Measurements from ENCODE around the gene SH2D5. TPM values are rescaled to one million over a fixed set of nuclear protein-coding genes. Genes with fewer than 3 reads are reported as not detected.

Gene SH2D5
- polyA plus RNA-seq, 3 donors = 0.03 to 0.39 TPM; not detected in 1

DNA sequence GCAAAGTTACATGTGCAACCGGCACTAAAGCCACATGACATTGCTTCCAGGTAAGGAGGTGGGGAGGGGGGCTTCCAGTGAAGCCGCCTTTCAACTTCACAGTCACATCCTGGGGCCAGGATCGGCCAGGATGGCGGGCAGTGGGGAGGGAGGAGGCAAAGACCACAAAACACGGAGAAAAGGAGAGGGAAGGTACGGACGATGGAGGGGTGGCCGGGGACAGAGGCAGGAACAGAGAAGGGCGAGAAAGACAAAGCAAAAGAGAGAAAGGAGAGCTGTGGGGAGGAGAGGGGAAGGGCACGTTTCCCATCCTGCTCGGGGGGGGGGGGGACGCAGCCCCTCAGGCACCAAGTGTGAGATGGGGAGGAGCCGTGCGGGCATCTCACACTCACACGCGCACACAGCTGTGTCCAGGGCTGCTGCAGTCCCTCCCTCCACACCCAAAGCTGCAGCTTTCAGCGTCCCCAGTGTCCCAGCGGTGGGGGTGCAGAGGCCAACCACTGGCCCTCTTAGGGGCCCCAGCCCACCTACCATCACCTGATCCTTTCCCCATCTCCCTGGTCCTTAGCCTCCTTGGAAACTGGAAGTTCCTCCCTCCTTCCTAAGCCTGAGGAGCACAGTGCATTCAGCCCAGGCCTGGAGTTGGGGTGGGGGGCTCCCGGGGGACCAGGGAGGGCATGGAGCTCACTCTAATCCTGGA is 2.4 kb downstream of the SH2D5 start:
- 15 to 22% (median 15%) methylated on average over 14 to 19 of the region's 19 CpGs for WGBS, 3 donors
- no peak overlapping the region for H3K27ac ChIP-seq (ENCODE audit: low read depth, low read length)

DNA sequence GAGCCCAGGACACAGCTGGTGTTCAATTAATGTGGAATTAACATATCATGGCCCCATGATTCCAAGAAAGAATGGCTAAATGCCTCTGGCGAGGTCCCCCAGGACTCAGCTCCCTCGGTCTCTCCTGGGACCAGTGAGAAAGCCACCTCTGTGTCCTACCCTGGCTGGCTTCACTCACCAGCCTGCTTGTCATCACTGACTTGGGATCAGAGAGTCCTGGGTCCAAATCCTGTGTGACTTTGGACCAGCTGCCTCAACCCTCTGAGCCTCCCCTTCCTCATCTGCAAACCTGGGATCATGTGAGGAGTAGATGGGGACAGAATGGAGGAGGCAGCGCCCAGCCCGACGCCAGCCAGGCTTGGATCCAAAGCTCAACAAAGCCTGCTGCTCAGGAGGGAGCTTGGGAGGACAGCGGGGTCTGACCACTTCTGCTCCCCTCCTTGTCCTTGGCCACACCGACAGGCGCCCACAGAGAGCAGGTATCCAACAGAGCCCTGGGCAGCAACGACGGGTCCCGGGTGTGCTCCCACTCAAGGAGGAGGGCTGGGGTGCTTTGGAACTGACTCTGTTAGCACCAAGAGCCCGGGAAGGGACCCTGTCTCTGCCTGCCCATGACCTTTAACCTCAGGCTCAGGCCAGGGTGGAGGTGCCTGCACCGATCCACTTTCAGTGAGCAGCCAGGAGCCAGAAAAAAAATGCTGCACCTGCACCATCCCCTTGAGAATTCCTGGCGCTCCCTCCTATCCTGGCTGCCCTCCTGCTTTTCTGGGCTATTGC is 3.2 kb downstream of the SH2D5 start:
- H3K27ac ChIP-seq (ENCODE audit: low read depth, low read length) = no peak overlapping the region
- WGBS, 3 donors = 51 to 60% (median 56%) methylated on average over 14 of the region's 14 CpGs

DNA sequence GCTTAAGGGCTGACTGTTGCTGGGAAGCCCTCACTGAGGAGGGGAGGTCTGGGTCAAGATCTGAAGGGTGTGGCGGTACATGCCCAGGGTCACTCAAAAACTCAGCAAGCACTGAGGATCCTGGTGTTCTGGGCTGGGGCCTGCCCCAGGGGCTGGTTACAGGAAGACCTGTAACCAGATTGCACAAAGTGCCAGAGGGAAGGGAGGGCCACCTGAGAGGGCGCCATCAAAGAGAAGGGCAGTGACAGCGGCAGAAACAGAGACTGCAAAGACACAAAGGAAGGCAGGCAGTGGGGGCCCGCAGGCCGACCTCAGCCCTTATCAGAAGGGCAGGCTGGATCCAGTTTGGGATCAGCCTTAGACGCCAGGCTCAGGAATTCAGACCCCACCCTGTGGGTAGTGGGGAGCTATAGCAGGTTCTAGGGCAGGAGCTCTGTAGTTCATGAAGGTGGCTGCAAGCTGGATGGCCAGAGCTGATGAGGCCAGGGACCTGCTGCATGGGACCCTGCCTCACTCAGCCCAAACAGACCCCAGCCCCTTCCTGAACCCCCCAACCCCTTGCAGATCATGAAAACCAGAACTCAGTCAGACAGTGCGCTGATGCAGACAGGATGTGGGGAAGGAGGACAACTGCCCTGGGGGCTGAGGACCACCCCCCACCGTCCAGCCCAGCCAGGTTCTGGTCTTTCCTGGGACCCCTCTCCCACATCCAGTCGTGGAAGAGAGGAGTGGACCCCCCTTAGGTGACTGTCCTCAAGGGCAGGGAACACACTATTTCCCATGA is 3.9 kb downstream of the SH2D5 start:
- H3K27ac ChIP-seq (ENCODE audit: low read depth, low read length) = no peak overlapping the region
- WGBS, 3 donors = 54 to 72% (median 63%) methylated on average over 9 of the region's 9 CpGs

DNA sequence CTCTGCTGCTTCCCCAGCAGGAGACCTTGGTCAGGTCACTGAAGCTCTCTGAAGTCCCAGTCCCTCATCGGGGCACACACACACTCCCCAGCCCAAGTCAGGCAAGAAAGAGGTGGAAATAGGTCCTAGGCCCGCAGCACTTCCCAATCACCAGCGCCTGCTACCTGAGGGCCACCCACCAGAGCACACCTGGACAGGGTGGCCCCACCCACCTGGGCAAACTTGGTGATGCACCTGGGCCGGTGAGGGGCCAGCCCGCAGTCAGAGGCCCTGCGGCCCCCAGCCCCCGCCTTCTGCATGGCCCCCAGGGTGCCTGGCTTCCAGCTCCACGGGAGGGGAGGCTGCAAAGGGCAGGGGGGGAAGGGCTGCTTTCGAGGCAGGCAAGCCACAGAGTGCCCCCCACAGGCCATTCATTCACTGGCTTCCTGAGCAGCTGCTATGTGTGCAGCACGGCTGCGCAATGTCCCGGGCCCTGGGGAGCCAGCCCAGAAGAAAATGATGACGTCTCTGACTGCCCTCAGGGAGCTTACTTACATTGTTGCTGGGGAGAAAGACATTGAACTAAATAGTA is 4.7 kb downstream of the SH2D5 start:
- WGBS, 3 donors = 45 to 51% (median 49%) methylated on average over 13 of the region's 13 CpGs

DNA sequence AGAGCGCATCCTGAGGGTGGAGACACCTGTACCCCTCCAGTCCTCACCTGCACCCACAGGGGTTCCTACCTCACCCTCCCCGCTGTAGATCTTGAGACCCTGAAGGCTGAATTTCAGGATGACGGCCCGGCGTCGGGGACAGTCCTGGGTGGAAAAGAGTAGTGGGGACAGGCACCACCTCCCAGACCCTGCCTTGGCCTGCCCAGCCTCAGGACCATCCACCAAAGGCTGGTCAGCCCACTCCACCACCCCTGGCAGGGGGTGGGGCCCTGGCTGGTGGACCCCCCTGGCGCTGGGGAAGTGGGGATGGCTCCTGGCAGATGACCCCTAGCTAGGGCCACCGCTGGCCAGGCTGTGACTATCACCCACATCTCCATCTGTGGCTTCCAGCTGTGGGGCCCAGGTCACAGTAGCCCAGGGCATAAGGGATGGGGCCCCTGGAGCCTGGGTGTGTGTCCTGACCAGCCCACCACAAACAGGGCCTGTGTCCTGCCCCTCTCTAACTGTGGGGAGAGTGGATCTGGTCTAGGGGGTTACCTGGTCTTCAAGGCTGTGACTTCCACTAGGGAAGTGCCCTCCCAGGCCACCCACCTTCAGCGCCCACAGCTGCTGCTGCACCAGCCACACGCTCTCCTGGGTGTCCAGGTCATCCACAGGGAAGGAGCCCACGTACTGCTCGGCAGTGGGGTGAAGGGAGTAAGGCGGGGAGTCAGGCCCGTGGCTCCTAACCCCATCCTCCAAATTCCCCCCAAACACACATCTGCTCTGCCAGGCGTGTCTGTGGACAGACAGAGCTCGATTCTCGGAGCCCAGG is 5.4 kb downstream of the SH2D5 start:
- WGBS, 3 donors = 91 to 93% (median 91%) methylated on average over 17 of the region's 17 CpGs
- H3K27ac ChIP-seq (ENCODE audit: low read depth, low read length) = no peak overlapping the region

More for the DNA sequence above, 4.7 kb downstream of the SH2D5 start:
- no peak overlapping the region for H3K27ac ChIP-seq (ENCODE audit: low read depth, low read length)

DNA sequence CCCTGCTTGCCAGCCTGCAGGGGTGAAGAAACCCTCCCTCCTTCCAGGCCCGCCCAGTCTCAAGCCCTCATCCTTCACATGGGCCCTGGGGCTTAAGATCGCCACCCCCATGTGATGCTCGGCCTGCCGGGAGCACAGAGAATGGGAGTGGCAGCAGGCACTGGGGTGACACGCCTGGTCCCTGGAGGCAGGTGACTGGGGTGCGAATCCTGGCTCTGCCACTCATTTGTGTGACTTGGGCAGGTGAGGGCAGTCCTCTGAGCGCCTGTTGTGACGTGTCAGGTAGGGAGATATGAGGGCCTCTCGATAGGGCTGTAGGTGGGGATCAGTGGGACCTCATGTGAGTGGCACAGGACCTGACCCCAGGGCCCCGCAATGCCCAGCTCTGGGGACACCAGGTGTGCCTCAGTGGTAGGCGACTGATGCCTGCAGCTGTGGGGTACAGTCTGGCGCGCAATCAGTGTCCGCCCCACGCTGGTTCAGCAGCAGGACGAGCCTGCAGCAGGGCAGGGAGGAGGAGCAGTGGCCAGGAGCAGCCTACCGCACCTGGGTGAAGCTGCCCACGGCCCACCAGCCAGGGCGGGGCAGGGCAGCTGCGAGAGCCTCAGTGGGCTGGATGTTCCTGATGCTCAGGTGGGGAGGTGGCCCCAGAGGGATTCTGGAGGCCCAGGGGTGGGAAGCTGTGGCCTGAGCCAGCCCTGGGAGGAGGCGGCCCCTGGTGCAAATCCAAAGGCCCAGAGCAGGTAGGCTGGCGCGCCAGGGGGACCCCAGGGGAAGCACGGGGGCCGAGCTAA is 6.2 kb downstream of the SH2D5 start:
- 87 to 90% (median 89%) methylated on average over 23 to 25 of the region's 25 CpGs for WGBS, 3 donors
- no peak overlapping the region for H3K27ac ChIP-seq (ENCODE audit: low read depth, low read length)

DNA sequence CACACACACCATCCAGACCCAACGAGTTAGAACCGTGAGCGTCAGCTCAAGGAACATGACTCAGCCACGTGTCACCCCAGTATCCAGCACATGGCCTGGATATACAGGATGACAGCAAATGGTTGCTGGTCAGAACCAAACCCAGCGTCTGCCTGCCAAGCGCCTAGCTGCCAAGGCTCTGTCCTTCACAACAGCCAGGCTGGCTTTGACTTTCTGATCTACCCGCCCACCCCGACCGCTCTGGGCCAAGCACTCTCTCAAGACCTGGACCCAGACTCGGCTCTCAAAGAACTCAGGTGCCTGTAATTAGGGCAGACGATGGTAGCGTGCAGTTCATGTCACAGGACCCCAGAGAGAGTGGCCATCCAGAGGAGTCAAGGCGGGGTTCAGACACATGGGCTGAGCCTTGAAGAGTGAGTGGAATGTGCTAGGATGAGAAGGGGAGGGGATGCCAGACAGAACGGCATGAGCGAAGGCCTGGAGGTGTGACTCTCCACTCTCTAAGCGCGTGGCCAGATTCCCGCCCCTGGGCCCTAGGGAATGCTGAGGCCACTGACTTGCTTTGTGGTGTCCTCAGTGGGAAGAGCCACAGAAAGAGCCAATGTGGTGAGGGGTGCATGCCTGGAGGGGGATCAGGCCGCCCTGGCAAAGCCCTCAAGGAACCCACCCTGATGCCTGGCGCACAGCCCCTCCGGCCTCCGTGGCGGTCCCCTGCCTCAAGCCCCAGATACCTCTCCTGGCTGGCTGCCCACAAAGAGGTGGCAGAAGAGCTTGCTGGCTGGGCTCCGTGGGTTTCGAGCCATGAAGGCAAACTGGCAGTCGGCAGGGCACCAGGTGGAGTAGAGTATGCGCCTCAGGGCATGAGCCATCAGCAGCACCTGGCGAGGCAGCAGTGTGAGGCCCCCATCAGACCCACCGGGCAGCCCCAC is 7.0 kb downstream of the SH2D5 start:
- H3K27ac ChIP-seq (ENCODE audit: low read depth, low read length) = no peak overlapping the region
- 71 to 86% (median 78%) methylated on average over 25 to 29 of the region's 29 CpGs for WGBS, 3 donors

DNA sequence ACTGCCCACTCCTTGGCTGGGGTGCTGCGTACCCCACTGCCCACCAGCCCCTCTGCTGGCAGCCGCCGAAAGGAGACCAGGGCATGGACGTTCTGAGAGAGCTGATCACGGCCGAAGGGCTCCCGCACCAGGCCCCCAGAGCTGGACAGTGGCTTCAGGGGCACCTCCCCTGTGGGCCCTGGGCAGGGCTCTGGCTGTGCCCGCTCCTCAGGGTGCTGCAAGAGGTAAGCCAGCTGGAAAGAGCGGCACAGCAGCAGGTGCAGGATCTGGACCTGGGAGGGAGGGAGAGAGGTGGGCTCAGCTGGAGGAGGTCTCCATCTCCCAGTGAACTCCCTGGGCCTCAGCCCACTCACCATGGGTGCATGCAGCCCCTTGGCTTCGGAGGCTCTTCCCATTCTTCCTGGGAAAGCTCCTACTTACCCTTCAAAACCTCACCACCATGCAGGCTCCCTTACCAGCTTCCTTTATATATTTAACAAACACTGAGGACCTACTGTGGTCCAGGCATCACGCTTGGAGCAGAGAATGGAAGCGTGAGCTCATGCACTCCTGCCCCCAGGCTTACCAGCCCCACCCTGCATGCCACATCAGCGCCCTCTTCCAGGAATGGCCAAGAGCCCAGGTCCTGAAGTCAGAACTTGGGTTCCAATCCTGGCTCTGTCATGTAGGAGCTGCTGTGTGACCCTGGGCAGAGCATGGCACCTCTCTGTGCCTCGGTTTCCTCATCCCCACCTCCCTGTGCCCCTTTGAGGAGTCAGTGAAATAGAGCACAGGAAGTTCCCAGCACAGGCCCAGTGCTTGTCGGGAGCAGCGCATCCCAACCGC is 7.9 kb downstream of the SH2D5 start:
- H3K27ac ChIP-seq (ENCODE audit: low read depth, low read length) = no peak overlapping the region
- 91 to 93% (median 92%) methylated on average over 17 of the region's 17 CpGs for WGBS, 3 donors

DNA sequence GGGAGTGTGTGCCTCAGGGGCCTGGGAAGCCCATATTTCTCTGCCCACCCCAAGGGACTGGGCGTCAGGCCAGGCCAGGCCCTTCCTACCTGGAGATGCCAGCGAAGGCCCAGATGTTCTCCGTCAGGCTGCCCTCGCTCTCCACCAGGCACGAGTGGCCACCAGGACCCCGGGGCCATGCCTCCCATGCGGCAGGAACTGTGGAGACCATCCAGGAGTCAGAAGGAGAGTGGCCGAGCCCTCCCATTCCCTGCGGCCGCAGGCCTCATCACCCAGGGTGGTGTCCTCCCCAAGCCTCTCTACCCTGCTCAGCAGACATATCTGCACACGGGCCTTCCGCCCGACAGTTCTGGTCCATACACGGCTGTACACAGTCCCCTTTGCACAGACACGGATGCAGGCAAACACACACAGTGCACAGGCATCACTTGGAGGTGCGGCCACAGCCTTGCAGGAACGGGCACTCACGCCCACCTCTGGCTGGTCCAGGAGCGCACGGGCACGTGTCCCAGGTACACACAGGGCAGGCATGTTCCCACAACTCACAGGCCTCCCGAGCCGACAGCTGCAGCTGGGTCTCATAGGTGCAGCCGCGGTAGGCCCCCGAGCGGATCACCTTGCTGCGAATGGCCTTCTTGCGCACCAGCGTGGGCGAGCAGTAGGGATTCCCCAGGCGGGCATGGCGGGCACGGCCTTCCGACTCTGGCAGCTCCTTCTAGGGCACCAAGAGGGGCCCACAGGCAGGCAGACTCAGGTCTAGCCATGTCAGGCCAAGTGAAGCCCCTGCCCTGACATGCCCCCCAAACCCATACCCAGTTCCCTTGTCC is 8.8 kb downstream of the SH2D5 start:
- WGBS, 3 donors = 87 to 94% (median 92%) methylated on average over 28 to 35 of the region's 35 CpGs
- H3K27ac ChIP-seq (ENCODE audit: low read depth, low read length) = no peak overlapping the region

DNA sequence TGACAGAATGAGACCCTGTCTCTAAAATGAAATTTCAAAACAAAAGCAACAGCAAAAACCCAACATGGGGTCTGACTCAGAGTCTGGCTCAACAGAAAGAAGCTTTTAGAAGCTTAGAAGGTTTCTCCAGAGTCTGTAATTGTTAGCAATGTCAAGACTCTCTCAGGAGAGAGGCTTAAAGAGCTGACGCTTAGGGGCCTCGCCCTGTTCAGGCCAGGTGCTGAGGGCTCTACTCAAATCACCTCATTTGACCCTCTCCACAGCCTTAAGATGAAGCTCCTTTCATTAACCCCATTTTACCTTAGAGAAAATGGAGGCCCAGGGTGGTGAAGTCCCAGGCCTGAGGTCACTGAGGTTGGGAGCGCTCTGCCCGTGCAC is 9.4 kb downstream of the SH2D5 start:
- H3K27ac ChIP-seq (ENCODE audit: low read depth, low read length) = no peak overlapping the region
- WGBS, 3 donors = 88 to 91% (median 89%) methylated on average over 4 of the region's 4 CpGs

DNA sequence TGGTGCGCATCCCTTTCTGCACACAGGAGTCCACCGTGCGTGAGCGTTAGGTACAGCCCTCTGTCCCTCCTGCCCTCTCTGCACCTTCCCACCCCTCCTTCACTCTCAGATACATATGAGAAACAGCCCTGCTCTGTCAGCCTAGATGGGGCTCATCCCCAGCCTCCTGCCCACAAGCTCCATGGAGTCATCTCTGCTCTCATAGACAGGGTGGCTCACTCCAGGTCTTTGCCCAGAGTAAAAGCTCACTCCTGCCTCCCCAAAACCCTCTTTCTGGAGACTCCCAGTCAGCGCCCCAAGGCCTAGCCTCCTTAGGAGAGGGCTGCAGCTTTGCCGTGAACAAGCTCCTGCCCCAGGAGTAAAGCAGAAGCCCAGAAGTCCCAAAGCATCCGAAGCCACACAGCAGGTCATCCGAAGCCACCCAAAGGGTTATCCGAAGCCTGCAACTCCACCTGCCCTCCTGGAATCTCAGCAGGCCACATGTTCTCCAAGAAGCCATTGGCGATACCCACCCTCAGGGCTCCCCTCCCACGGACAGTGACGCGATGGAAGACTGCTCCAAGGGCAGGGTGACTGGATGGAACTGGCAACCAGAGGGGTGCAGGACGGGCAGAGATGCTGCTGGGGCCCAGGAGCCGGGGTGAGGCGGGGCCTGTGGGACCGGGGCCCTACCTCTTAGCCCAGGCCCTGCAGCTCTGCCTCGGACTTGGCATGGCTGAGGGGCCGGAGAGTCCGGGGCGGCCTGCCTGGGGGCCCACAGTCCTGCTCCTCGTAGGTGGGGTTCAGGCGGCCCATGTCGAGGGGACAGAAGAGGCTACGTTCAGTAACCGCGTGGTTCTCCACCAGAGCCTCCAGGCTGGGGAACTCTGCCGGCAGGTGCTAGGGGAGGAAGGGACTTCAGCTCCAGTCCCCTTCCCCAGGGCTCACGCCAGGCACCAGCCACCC is 11.1 kb downstream of the SH2D5 start:
- no peak overlapping the region for H3K27ac ChIP-seq (ENCODE audit: low read depth, low read length)
- WGBS, 3 donors = 91 to 92% (median 92%) methylated on average over 26 to 29 of the region's 29 CpGs

DNA sequence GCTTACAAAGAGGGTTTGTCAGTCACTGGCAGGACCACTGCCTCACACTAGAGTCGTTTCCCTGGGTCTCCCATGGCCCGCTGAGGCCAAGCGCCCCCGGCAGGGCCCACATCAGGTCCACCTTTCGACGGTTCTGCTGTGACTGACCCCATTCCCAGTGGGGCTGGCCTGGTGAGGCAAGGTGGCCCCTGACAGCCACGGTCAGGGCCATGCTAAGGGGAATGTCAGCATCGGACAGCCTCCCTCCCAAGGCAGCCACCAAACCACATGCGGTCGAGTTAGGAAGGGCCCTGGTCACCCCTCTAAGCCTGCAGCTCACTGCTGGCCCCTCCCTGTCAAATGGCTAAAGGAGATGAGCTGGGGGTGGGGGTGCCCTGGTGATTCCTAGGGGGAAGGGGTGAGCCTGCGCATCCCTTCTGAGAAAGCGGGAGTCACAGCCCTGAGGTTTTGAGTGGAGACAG is 11.8 kb downstream of the SH2D5 start:
- 86 to 90% (median 89%) methylated on average over 12 of the region's 12 CpGs for WGBS, 3 donors
- H3K27ac ChIP-seq (ENCODE audit: low read depth, low read length) = no peak overlapping the region

DNA sequence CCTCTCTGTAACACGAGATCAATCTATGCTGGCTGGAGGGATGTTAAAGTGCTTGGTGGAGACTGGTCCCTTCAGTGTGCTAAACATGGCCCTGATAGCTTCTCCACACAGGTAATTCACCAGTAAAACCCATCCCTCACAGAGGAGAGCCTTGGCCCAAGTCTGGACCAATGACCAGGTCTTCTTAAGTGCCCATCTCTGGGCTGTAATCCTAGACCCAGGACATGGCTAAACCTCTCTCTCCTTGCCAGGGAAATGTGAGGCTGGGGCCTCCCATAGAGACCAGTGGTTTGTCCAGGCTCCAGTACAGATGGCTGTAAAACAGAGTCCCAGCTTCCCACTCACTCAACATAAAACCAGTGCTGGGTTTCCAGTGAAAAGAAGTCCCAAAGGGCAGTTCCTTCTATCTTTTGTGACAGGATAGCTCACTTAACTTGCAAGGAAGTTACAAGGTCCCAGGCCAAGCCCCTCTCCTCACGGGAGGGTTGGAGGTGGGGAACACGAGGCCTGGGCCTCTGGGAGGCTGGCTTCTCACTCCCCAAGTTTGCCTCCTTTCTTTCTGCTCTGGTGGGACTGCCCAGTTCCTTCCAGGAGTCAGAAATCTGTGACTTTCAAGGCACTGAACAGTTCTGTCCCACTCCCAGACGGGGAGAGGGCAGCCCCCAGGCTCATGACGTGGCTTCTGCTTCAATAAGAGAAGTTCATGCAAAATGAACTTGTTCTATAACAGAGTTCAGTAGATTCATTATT is 12.5 kb downstream of the SH2D5 start:
- 74 to 80% (median 78%) methylated on average over 5 of the region's 5 CpGs for WGBS, 3 donors
- H3K27ac ChIP-seq (ENCODE audit: low read depth, low read length) = no peak overlapping the region

All from adipose tissue (tissue), 3 donors.